Dendritic cell treated with granulocyte-macrophage colony-stimulating factor and Interleukin-4, amounts not matched to agents 40 ng/mL and 50 ng/mL, for 4 days (primary cell): Measurements from ENCODE around the gene IZUMO1.

Source experiments
- H3K27ac Mint-ChIP-seq: one replicate; pipeline ENCODE4 v1.8.0; 2022; ENCODE audit warnings: mild to moderate bottlenecking, mixed read lengths
- H3K27me3 Mint-ChIP-seq: one replicate; pipeline ENCODE4 v1.8.0; 2022; ENCODE audit warnings: mild to moderate bottlenecking, mixed read lengths
- H3K36me3 Mint-ChIP-seq: one replicate; pipeline ENCODE4 v1.8.0; 2022; ENCODE audit warnings: low read depth, mixed read lengths
- H3K4me1 Mint-ChIP-seq: one replicate; pipeline ENCODE4 v1.8.0; 2022; ENCODE audit warnings: low read depth, mixed read lengths
- H3K4me3 Mint-ChIP-seq: one replicate; pipeline ENCODE4 v1.8.0; 2022; ENCODE audit warnings: mild to moderate bottlenecking, moderate library complexity, mixed read lengths
- H3K9me3 Mint-ChIP-seq: one replicate; pipeline ENCODE4 v1.8.0; 2022; ENCODE audit warnings: mixed read lengths
- intact Hi-C: fragments of 100-400 bp; cut with micrococcal nuclease; formaldehyde crosslinking; loops from one replicate; pipeline ENCODE4 v1.15.0; 2022

IZUMO1 gene

GRCh38 chr19:48752496-48753365 lies 6.0 kb upstream of the IZUMO1 start, which contains the start of gene FUT1:
Gene FUT1 (minus strand): TSS chr19:48752641. CDS start chr19:48751281, 1,360 bp downstream.
- Mint-ChIP-seq H3K4me1 (peaks cover 26% of the 10 kb centered on the region), H3K4me3 (peak within 1 kb of the TSS; percentile 62), H3K27ac (peak within 1 kb of the TSS; percentile 78), H3K9me3 (no peaks in the 10 kb centered on the region), H3K27me3 (peaks cover 82% of the 10 kb centered on the region), H3K36me3 (no peaks in the 10 kb centered on the region)
- intact Hi-C loops = no loop called here

DNA sequence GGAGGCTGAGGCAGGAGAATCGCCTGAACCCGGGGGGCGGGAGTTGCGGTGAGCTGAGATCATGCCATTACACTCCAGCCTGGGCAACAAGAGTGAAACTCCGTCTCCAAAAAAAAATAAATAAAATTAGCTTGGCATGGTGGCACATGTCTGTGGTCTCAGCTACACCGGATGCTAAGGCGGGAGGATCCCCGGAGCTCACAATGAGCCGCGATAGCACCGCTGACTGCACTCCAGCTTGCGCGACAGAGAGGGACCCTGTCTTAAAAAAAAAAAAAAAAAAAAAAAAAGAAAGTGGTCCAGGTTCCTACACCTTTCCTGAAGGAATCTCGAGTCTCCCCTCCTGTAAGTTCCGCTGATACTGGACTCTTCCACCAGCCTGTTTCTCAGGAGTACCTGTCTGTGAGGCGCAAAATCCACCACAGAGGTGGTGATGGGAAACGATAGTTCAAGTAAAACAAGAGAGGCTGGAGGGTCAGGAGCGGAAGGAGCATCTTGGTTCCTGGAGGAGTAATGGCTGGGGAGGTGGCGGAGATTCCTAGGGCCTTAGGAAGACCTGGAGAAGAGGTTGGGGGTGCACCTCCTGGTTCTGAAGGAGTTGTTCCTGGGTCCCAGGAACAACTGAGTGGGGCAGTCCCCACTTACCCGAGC lies 5.3 kb upstream of the IZUMO1 start:
- H3K27me3 Mint-ChIP-seq = peaks cover 83% of the 10 kb centered on the region

DNA sequence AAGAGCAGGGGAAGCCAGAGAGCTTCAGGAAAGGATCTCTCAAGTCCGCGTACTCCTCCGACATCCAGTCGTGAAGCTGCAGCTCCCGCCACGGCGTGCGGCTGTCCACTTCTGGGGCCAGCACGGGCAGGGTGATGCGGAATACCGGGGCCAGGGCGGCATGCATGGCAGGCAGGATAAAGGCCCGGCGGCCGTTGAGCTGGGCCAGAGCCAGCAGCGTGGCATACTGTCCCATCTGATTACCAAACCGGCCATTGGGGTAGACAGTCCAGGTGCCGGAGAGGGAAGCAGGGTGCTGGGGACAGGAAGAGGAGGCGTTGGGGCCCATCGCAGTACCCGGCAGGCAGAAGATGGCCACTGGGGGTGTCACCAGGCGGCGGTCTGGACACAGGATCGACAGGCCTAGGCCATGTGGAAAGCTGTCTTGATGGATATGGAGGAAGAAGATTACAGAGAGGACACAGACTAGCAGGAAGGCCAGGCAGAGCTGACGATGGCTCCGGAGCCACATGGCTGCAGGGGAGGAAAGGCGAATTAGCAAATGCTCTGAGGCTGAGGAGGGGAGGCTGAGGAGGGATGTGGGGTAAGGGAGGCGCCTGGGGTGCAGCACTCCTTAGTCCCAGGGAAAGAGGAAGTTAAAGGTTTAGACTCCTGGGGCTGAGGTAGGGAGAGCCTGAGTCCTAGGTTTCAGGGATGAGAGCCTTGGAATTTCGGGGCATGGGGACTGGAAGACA lies 4.2 kb upstream of the IZUMO1 start:
- Mint-ChIP-seq H3K36me3 (no peaks in the 10 kb centered on the region), H3K27me3 (peaks cover 79% of the 10 kb centered on the region), H3K4me3 (no peak overlapping the region), H3K9me3 (no peaks in the 10 kb centered on the region), H3K27ac (no peak overlapping the region), H3K4me1 (peaks cover 33% of the 10 kb centered on the region)
- intact Hi-C loops = no loop called here

More for the DNA sequence above, 5.3 kb upstream of the IZUMO1 start:
- Mint-ChIP-seq H3K27ac (no peak overlapping the region), H3K4me1 (peaks cover 26% of the 10 kb centered on the region), H3K4me3 (peak overlapping the region; percentile 59), H3K9me3 (no peaks in the 10 kb centered on the region), H3K36me3 (no peaks in the 10 kb centered on the region)
- intact Hi-C loops = no loop called here

GRCh38 chr19:48750351-48750750 lies 3.6 kb upstream of the IZUMO1 start:
- H3K27ac Mint-ChIP-seq = no peak overlapping the region
- H3K9me3 Mint-ChIP-seq = peaks cover 6% of the 10 kb centered on the region
- H3K4me1 Mint-ChIP-seq = peaks cover 37% of the 10 kb centered on the region
- H3K36me3 Mint-ChIP-seq = no peaks in the 10 kb centered on the region
- H3K27me3 Mint-ChIP-seq = peaks cover 81% of the 10 kb centered on the region
- no peak overlapping the region for H3K4me3 Mint-ChIP-seq
- intact Hi-C loops = no loop called here

GRCh38 chr19:48749571-48750198 lies 3.0 kb upstream of the IZUMO1 start:
- intact Hi-C loops = no loop called here
- peaks cover 9% of the 10 kb centered on the region for H3K9me3 Mint-ChIP-seq
- no peak overlapping the region for H3K4me3 Mint-ChIP-seq
- peaks cover 75% of the 10 kb centered on the region for H3K27me3 Mint-ChIP-seq
- no peaks in the 10 kb centered on the region for H3K36me3 Mint-ChIP-seq
- no peak overlapping the region for H3K27ac Mint-ChIP-seq
- peaks cover 38% of the 10 kb centered on the region for H3K4me1 Mint-ChIP-seq

GRCh38 chr19:48746110-48746509 lies 599 bp downstream of the IZUMO1 start:
- H3K4me1 Mint-ChIP-seq = peaks cover 25% of the 10 kb centered on the region
- H3K36me3 Mint-ChIP-seq = no peaks in the 10 kb centered on the region
- peaks cover 67% of the 10 kb centered on the region for H3K27me3 Mint-ChIP-seq
- peak overlapping the region; percentile 89 for H3K27ac Mint-ChIP-seq
- intact Hi-C loops = no loop called here
- H3K9me3 Mint-ChIP-seq = peaks cover 9% of the 10 kb centered on the region
- no peak overlapping the region for H3K4me3 Mint-ChIP-seq

GRCh38 chr19:48745208-48745995 lies 1.3 kb downstream of the IZUMO1 start:
- Mint-ChIP-seq H3K9me3 (peaks cover 9% of the 10 kb centered on the region), H3K4me3 (no peak overlapping the region), H3K4me1 (peaks cover 26% of the 10 kb centered on the region), H3K36me3 (no peaks in the 10 kb centered on the region), H3K27me3 (peaks cover 67% of the 10 kb centered on the region), H3K27ac (no peak overlapping the region)
- intact Hi-C loops = no loop called here

GRCh38 chr19:48742096-48742495 lies 4.6 kb downstream of the IZUMO1 start:
- H3K9me3 Mint-ChIP-seq = peaks cover 9% of the 10 kb centered on the region
- H3K36me3 Mint-ChIP-seq = no peaks in the 10 kb centered on the region
- peaks cover 72% of the 10 kb centered on the region for H3K27me3 Mint-ChIP-seq
- no peak overlapping the region for H3K4me3 Mint-ChIP-seq
- intact Hi-C loops = no loop called here
- H3K4me1 Mint-ChIP-seq = peaks cover 42% of the 10 kb centered on the region
- peak overlapping the region; percentile 69 for H3K27ac Mint-ChIP-seq

GRCh38 chr19:48741129-48741999 lies 5.3 kb downstream of the IZUMO1 start:
- H3K4me3 Mint-ChIP-seq = no peak overlapping the region
- peaks cover 9% of the 10 kb centered on the region for H3K9me3 Mint-ChIP-seq
- intact Hi-C loops = no loop called here
- H3K27me3 Mint-ChIP-seq = peaks cover 73% of the 10 kb centered on the region
- H3K4me1 Mint-ChIP-seq = peaks cover 39% of the 10 kb centered on the region
- H3K27ac Mint-ChIP-seq = peak overlapping the region; percentile 69
- H3K36me3 Mint-ChIP-seq = no peaks in the 10 kb centered on the region

GRCh38 chr19:48740164-48740972 lies 6.3 kb downstream of the IZUMO1 start, which contains the start of gene RASIP1:
Gene RASIP1 (minus strand): TSS chr19:48740610. CDS start chr19:48740282, 328 bp downstream.
- intact Hi-C loops = no loop called here
- Mint-ChIP-seq H3K27ac (peak within 1 kb of the TSS; percentile 20), H3K36me3 (no peaks in the 10 kb centered on the region), H3K9me3 (peaks cover 3% of the 10 kb centered on the region), H3K4me3 (peak within 1 kb of the TSS; percentile 5), H3K27me3 (peaks cover 66% of the 10 kb centered on the region), H3K4me1 (peaks cover 31% of the 10 kb centered on the region)

DNA sequence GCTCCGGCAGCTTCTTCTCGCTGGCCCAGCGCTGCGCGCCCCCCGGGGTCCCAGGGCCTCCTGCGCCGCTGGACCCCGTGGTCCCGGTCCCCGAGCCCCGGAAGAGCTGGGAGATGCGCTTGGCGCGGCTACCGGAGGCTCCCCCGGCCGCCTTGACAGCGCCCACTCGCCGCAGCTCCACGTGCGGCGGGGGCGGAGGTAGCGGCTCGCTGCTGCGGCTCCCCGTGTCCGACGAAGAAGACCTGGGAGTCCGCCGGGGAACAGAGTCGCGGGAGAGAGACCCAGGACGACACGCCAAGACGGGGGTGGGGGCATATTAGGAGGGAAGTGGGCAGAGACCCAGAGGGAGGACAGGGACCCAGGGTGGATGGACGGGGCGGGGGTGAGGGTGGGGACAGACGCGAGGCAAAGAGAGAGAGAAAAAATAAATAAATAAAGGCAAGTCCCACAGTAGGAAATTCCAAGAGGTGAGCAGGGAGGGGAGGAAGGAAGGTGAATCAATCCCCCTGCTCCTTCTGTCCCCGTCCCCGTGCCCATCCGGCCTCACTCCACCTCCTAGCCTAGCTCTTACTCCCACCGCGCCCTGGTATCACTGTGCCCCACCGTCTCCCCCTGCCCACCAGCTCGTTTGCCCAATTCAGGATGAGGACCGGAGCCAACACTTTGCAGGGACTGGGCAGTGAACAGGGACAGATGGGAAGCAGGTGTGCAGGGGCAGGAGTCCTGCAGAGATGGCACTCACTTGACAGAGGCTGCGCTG lies 7.1 kb downstream of the IZUMO1 start:
- Mint-ChIP-seq H3K27me3 (peaks cover 65% of the 10 kb centered on the region), H3K4me1 (peaks cover 30% of the 10 kb centered on the region), H3K4me3 (peak overlapping the region; percentile 5)

More for the DNA sequence above, 7.1 kb downstream of the IZUMO1 start:
- Mint-ChIP-seq H3K27ac (no peak overlapping the region), H3K36me3 (no peaks in the 10 kb centered on the region), H3K9me3 (no peaks in the 10 kb centered on the region)
- intact Hi-C loops = no loop called here
